ENCODE data around the gene BHLHE40. TPM values are rescaled to one million over a fixed set of nuclear protein-coding genes. Genes with fewer than 3 reads are reported as not detected.

BHLHE40 gene
- total RNA-seq, 2 donors from 2014 or later: 25.2 to 66.0 TPM

DNA sequence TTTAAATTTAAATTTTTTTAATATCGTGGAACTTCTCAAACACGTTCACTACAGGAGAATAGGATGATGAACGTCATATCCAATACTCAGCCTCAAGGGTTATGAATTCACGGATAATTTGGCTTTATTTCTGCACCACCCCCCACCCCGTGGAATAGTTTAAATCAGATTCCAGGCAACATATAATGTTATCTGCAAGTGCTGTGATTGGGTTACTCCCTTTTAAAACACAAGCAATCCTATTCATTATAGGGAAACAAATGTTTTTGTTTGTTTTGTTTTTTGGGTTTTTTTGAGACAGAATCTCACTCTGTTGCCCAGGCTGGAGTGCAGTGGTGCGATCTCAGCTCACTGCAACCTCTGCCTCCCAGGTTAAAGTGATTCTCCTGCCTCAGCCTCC, 30.9 kb downstream of the BHLHE40 start:
- H3K9ac ChIP-seq (ENCODE audit: low read depth in 2 of 2, low read length in 2 of 2): no peak overlapping the region
- H3K4me1 ChIP-seq: peaks cover 3% of the 10 kb centered on the region
- H3K36me3 ChIP-seq: no peaks in the 10 kb centered on the region
- H3K9me3 ChIP-seq: no peaks in the 10 kb centered on the region
- intact Hi-C loops (cut with DNase I): no loop called here
- no peak overlapping the region for H3K4me3 ChIP-seq
- H3K27me3 ChIP-seq: no peaks in the 10 kb centered on the region
- H3K27ac ChIP-seq: no peak overlapping the region
- no peak for DNase-seq
- TF ChIP-seq, protein P1, sequence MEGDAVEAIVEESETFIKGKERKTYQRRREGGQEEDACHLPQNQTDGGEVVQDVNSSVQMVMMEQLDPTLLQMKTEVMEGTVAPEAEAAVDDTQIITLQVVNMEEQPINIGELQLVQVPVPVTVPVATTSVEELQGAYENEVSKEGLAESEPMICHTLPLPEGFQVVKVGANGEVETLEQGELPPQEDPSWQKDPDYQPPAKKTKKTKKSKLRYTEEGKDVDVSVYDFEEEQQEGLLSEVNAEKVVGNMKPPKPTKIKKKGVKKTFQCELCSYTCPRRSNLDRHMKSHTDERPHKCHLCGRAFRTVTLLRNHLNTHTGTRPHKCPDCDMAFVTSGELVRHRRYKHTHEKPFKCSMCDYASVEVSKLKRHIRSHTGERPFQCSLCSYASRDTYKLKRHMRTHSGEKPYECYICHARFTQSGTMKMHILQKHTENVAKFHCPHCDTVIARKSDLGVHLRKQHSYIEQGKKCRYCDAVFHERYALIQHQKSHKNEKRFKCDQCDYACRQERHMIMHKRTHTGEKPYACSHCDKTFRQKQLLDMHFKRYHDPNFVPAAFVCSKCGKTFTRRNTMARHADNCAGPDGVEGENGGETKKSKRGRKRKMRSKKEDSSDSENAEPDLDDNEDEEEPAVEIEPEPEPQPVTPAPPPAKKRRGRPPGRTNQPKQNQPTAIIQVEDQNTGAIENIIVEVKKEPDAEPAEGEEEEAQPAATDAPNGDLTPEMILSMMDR (IDR thresholded peaks at IDR 0.05): no peak

DNA sequence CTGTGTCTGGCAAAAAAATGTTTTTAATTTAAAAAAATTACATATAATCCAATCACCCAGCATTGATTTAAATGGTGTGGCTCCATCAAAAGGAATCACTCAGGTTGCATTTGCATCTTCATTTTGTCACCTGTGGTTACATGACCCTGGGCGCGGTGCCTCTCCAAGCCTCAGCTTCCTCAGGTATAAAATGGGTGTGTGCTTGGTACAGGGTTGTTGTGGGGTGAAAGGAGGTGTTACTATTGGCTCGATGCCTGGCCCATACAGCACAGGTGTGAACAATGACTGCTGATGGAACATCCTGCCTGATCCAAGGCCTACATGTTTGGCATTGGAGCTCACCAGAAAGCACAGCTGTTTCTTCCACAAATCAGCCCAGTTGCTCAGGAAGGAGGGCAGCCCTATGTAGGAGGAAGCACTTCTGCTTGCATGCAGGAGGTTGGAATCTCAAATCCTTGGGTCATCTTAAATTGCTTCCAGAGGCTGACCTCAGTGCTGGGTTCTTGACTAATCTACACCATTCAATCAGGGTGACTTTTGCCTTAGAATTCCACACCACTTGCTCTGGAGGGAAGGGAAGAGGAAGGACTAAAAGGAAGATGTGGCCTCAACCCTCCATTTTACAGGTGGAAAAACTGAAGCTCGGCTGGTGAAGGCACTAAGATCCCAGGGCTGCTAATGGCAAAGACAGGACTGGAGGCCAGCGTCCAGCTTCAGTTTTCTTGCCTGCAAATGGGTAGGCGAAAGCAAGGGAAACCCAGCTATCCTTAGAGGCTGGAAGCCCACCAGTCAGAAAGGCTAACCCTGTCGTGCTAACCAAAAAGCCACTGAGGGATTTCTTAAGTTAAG, 31.7 kb downstream of the BHLHE40 start:
- Histone ChIP-seq H3K27me3 (no peaks in the 10 kb centered on the region), H3K4me1 (peaks cover 4% of the 10 kb centered on the region), H3K4me3 (no peak overlapping the region), H3K36me3 (no peaks in the 10 kb centered on the region), H3K9me3 (no peaks in the 10 kb centered on the region), H3K27ac (peak overlapping the region; percentile 24), H3K9ac (ENCODE audit: low read depth in 2 of 2, low read length in 2 of 2) (no peak overlapping the region)
- TF ChIP-seq, protein P1 (IDR thresholded peaks at IDR 0.05): no peak
- DNase-seq: peak; percentile 76
- intact Hi-C loops (cut with DNase I): no loop called here

DNA sequence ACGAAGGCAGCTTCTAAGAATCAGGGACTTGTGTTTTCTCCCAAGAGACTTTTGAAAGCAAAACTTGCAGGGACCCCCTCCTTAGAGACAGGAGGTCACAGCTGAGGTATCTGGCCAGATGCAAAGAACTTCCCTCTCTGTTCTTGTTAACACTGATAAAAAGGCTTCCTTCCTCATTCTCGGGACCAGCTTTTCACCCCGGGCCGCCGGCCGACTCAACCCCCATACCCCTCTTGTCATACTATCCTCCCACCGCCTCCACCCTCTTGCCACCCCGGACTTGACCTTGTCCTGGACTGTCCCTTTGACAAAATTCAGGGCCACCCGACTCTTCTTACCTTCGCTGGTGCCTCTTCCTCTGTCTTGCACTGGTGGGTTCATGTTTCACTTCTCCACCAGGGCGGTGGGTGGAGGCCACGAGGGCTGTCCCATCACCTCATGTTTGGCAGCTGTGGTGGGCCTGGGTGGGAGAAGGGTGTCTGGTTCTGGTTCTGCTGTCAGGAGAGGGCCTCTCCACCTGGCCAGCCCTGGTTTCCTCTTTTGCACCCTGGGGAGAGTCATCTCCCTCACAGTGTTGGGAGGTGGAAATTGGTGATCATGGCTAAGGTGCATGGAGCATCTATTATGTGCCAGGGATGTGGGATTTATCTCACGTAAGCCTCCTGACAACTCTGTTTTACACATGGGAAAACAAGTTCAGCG, 32.5 kb downstream of the BHLHE40 start:
- Histone ChIP-seq H3K9me3 (no peaks in the 10 kb centered on the region), H3K27me3 (no peaks in the 10 kb centered on the region), H3K9ac (ENCODE audit: low read depth in 2 of 2, low read length in 2 of 2) (peak overlapping the region in 1 of 2 donors; percentile 19), H3K27ac (peak overlapping the region; percentile 24), H3K4me1 (peaks cover 7% of the 10 kb centered on the region), H3K36me3 (no peaks in the 10 kb centered on the region), H3K4me3 (no peak overlapping the region)
- intact Hi-C loops (cut with DNase I): no loop called here
- TF ChIP-seq, protein P1 (IDR thresholded peaks at IDR 0.05): no peak
- DNase-seq: no peak

DNA sequence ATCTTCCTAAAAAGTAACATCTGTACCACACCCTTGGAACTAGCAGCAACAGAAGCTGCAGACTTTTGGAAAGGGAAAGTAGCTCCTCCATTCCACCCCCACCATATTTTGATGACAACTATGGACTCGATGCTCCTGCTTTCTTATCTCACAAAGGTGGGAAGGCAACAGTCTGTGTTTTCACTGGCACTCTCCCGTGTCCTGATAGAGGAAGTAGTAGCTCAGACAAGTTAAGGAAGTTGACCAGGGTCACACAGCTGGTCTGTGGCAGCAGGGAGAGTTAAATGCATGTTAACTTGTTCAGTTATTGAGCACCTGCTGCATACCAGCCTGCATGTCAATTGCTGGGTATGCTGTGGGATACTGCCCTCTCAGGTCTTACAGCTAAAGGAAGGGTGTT, 33.1 kb downstream of the BHLHE40 start:
- intact Hi-C loops (cut with DNase I): no loop called here
- no peak overlapping the region for H3K4me3 ChIP-seq
- H3K9me3 ChIP-seq: no peaks in the 10 kb centered on the region
- no peaks in the 10 kb centered on the region for H3K36me3 ChIP-seq
- H3K9ac ChIP-seq (ENCODE audit: low read depth in 2 of 2, low read length in 2 of 2): no peak overlapping the region
- peak overlapping the region; percentile 60 for H3K27ac ChIP-seq
- no peak for DNase-seq
- TF ChIP-seq, protein P1 (IDR thresholded peaks at IDR 0.05): no peak
- H3K27me3 ChIP-seq: no peaks in the 10 kb centered on the region
- peaks cover 7% of the 10 kb centered on the region for H3K4me1 ChIP-seq

DNA sequence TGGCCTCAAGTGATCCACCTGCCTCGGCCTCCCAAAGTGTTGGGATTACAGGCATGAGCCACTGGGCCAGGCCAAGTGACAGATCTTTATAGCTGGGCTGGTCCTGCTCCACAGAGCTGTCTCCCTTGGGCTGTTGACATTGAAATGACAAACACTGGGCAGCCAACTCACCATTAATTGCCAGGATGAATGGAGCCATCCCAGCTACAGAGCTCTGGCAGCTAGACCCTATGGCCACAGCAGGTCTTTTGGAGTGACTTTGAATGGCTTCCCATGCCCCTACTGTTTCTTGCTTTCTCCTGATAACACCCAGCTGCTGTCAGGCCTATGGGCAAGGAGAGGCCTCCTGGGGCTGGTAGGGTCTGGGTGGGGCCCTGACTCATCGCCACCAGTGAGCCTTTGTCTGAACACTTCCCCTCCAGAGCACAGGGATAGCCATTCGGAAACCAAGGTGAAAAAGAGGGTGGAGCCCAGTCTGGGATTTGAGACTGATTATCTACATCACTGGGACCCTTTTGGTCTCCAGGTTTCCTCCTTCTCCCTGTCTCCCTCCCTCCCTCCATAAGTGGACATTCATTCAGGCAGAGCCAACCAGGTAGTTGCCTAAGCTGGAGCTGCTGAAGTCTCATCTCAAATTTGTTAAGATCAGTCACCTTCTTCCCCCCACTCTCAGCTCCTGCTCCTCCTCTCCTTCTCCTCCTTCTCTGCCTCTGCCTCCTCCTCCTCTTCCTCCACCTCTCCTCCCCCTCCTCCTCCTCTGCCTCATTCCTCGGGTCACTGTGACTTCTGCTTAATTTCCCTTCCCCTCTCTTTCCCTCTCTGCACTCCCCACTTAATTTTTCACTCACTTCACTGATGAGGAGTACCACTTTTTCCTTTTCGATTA, 34.0 kb downstream of the BHLHE40 start:
- DNase-seq: peak; percentile 80
- no peak overlapping the region for H3K4me3 ChIP-seq
- peak overlapping the region; percentile 60 for H3K27ac ChIP-seq
- H3K9me3 ChIP-seq: no peaks in the 10 kb centered on the region
- intact Hi-C loops (cut with DNase I): no loop called here
- H3K9ac ChIP-seq (ENCODE audit: low read depth in 2 of 2, low read length in 2 of 2): no peak overlapping the region
- no peaks in the 10 kb centered on the region for H3K36me3 ChIP-seq
- TF ChIP-seq, protein P1 (IDR thresholded peaks at IDR 0.05): no peak
- H3K27me3 ChIP-seq: no peaks in the 10 kb centered on the region
- H3K4me1 ChIP-seq: peaks cover 13% of the 10 kb centered on the region
